Pulmonary artery endothelial cell (primary cell): Measurements from ENCODE around the gene PYM1. TPM values are rescaled to one million over a fixed set of nuclear protein-coding genes. Genes with fewer than 3 reads are reported as not detected.
A peak's percentile ranks its signal among the peaks of the same experiment; 100 is the strongest.
"Not testable (repeated sequence)": the region's sequence is repeated elsewhere in the genome, so short reads cannot be mapped to it uniquely, and the experiment has no call there.

Source experiments
- DNase-seq: peaks from one replicate; pipeline ENCODE4 v3.0.0-alpha.2; 2011; ENCODE audit warnings: low read depth, low spot score
- total RNA-seq: library from RNA; depleted of rRNA; stranded (reverse); fragments of >200 nt; gene quantifications from 2 replicates; pipeline ENCODE4 v1.2.3, GENCODE V29; 2014

PYM1 gene
- total RNA-seq, 1 donor from 2014 or later, result 32.0 TPM

DNA sequence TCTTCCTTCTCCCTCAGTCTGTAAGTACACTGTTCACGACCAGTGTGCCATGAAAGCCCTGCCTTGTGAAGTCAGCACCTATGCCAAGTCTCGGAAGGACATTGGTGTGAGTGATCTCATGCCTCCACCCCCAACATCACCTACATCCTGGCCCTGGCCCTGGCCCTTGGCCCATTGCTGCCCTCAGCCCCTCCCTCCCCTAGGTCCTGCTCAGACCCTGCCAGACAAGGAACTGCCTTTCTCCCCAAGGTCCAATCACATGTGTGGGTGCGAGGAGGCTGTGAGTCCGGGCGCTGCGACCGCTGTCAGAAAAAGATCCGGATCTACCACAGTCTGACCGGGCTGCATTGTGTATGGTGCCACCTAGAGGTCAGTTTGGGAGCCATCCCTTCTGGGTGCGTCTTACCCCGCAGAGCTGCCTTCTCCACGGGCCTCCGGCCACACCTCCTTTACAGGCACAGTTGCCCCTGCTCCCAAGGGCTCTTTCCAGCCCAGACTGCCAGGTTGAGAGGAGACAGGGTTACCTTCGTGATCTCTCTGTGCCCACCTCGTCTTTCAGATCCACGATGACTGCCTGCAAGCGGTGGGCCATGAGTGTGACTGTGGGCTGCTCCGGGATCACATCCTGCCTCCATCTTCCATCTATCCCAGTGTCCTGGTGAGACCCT is 12.5 kb upstream of the PYM1 start:
- no peak for DNase-seq

DNA sequence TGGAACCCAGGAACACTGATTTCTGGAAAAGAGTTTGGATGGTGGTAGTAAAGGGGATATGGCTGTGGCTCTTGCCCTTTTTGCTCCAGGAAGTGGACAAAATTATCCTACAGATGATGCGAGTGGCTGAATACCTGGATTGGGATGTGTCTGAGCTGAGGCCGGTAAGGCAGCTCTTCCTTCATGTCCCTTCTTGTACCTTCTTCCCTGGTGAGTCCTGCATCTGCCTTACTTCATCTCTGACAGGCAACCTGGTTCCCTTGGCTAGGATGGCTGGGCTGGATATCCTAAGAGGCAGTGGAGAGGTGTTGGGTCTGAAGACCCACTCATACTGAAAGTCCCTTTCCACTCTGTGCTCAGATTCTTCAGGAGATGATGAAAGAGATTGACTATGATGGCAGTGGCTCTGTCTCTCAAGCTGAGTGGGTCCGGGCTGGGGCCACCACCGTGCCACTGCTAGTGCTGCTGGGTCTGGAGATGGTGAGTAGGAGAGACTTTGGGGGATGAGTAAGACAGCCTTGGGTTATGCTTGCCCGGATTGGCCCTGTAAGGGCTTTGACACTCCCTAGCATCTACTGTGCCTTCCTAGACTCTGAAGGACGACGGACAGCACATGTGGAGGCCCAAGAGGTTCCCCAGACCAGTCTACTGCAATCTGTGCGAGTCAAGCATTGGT is 11.3 kb upstream of the PYM1 start:
- no peak for DNase-seq

DNA sequence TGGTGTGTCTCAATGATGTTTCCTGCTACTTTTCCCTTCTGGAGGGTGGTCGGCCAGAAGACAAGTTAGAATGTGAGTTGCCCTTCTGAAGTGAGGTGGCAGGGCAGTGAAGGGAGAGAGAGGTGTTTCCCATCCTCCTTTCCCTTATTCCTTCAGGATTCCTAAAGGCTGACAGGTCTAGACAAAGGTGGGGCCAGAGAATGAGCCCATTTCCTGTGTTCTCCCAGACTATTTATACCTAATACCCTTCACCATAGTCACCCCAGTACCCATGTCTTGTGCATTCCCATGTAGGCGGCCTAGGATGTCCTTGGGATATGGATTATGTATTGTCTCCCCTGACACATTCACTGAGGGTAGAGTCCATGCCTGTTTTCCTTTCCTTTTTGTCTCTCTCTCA is 10.3 kb upstream of the PYM1 start:
- DNase-seq, result no peak

DNA sequence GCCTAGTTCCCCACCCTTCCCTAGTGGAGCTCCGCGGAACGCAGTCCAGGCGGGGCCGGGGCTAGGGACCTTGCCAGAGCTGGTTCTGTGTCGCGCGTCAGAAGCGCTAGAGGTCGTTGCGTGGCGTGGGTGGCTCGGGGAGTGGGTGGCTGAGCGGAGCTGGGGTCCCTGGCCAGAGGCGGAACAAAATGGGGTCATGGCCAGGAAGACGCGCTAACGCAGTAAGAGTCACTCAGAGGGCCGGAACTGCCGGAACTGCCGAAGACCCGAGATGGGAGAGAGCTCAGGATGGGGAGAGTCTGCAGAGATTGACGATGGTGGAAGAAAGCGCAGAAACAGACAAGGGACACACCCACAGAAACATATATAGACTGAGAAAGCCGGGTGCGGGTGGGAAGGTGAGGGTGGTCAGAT is 8.1 kb upstream of the PYM1 start:
- DNase-seq, result no peak

DNA sequence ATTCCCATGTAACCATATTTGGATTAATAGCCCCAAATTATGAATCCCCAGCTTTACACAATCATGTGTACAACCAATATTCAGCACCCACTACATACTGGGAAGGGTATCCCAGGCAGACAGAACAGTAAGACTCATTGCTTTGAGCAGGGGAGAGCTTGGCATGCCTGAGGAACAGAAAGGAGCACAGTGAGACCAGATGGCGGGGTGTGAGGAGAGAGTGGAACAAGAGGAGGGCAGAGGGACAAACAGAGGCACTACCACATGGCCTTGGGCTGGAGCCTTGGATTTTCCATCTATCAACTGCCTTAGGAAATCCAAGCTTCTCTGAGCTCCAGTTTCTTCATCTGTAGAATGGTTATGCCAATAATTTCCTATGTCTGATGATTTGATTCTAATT is 7.1 kb upstream of the PYM1 start:
- DNase-seq, result no peak

DNA sequence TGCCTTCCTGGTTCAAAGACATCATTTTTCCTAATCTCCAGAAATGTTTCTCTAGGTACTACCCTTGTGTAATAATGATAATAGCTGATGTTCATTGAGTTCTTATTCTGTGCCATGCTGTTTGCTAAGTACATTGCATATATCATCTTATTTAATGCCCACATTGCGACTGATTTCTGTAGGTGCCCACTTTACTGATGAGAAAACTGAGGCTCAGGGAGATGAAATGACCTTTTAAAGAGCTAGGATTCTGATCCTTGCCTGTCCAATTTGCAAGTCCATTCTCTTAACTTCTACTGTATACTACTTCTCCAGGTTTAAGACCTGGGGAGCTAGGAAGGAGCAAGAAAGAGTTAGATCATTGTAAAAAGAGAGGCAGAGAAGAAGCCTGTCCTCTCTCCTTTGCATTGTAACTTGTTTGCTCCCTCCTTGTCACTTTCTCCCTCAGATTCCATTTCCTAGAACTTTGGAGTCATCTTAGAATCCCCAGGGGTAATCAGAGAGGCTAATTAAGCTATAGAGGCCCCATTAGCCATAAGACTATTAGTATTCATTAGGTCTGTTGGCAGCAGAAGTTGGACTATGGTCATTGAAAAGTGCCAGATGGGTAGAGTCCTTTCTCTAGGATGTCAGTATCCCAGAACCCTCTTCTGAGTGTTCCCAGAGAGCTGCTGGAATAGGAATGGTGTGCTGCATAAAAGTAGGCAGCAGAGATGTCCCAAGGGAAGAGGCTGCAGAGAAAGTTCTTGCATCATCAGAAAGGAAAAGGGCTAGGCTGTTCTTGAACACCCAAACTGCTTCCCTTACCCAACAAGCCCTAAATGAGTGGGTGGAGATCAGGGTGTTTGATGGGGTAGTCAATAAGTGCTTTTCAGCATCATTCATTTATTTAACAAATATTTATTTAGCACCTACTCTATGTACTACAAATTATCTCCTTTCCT is 6.4 kb upstream of the PYM1 start:
- no peak for DNase-seq

DNA sequence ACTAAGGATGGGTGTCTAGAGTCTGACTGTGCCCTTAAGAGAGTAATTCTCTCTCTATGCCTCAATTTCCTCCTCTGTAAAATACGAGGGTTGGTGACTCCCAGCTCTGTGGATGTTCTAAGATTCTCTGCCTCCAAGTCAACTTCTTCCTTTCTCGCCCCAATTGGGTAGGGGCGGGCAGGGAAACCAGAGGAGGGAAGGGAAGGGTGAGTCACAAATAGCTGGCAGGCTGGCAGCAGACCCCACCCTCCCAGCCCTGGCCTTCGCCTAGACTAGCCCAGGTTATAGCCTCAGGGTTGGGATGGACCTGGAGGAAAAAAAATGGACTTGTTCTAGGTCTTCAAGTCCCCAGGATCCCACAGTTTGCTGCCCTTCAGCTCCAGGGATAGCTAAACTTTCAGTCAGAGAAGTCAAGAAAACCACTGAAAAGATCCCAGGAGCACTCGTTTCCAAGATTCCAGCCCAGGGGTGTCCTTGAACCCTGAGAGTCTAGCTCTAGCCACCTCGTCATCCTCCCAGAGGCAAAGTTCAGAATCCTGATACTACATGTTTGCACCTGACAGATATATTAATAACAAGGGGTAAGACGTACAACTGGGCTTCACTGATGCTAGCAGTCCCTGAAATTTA is 5.6 kb upstream of the PYM1 start:
- DNase-seq, result no peak

DNA sequence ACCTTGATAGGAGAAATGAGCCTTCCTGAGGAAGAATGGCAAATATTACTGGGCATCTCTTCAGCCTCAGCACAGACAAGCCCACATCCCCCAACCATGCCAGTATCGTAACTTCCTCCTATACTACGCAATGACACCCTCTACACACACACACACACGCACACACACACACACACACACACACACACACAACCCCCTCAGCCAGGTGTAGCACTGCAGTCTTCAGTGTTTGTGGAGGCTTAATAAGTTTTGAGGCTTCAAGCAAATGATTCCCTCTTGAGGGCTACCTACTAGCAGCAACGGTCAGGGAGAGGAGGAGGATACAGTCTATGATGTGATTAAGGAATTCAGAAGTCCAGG is 4.8 kb upstream of the PYM1 start:
- DNase-seq, result no peak

DNA sequence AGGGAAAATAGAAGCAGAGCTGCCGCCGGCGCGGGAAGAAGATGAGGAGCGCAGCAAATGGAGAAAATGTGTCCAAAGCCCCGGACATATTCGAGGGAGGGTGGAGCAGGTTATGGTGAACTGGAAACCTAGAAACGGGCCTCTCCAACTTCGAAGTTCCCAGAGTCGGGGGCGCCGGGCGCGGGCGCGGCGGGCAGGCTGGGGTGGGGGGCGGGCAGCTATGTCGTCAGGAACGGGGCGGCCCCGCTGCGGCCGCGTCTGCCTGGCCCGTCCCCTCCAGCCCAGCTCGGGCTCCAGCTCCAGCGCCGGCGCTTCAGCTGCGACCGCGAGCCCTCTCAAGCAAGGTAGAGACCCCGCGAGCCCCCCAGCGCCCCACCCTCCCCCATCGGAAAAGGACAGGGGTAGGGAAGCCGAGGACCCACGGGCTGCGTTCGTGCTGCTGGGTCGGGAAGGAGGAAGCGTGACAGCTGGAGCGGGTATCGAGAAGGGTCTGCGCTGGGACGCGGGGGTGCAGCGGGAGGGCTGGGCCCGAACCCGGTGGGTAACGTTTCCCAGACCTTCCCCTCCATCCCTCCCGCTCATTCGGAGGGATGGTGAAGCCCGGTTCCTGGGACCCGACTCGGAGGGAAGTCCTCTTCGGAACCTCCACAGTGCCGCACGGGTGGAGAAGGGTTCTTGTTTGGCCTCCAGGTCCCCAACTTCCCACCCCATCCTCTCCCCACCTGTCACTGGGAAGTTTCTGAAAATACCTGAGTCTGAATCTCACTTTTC is 4.3 kb upstream of the PYM1 start:
- no peak for DNase-seq

DNA sequence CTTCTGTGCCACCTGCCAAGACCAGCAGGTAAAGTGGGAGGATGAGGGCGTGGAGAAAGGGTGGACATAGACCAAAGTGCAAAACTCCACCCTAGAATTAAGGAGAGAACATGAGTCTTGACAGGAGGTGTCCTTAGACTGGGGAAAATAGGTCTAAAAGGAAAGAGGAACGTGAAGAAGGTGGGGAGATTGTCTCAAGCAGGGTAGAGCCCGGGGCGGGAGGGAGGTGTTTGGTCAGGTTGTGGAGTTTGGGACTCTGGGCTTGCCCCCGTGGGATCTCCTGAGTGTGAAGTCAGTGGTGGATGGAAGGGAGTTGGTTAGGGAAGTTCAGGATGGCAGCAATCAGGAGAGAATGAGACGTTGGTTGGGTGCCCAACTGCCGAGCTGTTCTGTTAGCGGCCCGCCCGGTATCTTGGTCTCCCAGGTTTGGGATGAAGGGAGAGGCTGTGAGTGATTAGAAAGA is 3.7 kb upstream of the PYM1 start:
- DNase-seq, result no peak

DNA sequence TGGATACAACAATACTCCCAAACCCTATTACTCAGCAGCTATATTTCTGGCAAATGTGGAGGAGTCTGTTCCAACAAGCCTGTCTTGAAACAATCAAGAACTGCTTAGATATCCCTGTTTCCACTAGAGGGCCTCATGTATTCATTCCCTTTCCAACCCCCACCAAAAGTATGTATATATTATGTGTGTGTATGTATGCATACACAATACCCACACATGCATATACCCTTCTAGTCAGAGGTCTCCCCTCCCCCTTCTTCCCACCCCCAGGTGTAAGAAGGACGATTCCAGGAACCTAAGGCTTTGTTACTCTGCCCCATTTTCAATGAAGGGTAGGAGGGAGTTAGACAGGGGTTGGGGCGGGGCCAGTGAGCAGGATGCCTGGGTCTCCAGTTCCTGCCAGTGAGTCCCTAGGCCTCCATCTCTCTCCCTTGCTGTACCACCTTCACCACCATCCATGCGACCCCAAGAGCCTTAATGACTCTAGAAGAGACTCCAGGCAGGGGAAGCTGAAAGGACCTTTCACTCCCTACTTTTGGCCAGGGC is 3.1 kb upstream of the PYM1 start, which contains the start of gene DGKA:
TSS of gene DGKA (plus strand) at position 392 of the 546 bp plus-strand sequence. CDS start 5,342 bp downstream, outside the sequence.
- no peak for DNase-seq

DNA sequence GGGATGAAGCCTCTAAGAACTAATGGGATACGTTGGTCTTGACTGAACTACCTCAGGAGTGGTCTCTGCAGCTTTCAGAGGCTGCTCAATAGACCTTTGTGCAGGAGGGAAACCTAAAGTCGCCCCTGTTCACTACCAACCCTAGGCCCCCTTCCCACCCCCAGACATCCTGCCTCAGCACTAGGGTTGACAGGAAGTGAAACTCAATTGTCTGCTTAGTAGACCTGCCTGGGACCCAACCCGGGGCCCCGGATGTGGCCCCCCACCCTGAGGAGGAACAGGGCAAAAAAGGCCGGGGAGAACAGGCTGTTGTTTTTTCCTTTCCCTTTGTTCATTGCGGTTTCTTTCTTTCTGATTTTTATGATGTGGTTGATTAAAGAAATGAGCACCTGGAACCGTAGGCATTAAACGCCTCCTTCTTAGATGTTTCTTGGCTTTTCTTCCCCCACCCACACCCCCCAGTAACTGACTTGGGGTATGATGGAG is 1.7 kb upstream of the PYM1 start:
- DNase-seq, result no peak

DNA sequence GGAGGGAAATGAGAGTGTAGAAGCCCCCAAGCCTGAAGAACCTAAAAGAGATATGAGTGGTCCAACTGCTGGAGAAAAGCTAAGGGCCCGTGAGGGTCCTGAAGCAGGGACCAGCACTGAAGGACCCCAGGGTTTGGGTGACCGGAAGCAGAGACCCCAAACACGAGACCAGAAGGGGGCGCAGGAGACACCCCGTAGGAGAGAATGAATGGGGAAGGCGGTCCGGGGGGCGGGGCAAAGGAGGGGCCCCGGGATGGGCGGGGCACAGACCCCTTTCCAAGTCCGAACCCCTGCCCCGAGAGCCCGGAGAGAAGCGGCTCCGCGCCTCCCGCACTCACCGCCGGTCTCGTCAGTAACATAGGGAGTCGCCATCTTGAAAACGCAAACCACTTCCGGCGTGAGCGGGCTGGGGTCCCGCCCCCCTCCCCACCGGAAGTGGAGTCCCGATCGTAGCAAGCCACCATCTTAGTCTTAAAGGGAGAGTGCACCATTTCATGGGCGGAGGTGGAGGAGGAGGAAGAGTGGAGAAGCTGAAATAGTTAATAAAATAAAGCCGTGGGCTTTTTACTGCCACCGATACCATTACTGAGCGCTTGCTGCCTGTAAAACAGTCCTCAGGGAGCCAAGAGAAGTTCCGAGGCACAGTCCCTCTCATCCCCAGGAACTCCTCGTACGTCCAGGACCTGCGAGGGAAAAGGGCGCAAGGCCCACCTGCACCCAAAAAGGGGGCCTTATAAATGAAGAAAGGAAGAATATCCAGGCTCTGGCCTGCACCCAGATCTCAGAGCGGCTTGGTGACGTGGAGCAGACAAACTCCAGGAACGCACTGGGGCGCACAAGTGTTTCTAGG is 731 bp downstream of the PYM1 start:
- DNase-seq, result peak; percentile 67

DNA sequence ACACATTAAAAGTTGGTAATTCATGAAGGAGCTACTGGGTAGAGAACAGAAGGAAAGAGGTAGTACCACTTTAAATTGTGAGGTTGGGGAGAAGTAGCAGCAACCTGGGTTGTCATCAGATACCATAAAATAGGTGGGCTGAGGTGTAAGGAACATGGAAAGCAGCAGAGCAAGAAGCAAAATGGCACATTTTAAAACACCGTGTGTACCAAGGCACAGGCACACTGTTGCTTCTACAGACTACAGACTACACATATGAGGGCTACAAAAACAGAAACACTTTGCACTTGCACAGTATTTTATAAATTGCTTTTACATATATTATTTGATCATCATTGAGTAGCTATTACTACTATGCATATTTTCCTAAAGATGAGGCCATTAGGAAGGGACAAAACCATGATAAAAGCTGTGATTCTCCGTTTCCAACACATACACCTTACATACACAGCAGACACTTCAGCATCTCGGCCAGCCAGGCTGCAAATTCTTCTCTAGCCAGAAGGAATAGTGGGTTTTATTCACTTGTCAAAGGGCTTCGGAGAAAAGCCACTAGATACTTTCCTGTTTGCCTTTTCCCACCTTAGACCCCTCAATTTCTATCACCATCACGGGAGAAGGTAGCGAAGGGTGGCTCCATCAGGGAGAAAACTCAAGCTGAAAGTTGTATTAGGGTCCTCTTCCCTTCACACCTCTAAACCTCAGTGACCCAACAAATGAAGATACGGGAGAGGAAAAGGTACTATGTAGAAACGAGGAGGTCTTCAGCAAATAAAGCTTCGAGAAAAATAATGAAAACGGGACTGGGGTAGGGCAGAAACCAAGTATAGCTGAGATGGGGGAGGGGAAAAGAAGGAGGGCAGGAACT is 1.6 kb downstream of the PYM1 start:
- no peak for DNase-seq

DNA sequence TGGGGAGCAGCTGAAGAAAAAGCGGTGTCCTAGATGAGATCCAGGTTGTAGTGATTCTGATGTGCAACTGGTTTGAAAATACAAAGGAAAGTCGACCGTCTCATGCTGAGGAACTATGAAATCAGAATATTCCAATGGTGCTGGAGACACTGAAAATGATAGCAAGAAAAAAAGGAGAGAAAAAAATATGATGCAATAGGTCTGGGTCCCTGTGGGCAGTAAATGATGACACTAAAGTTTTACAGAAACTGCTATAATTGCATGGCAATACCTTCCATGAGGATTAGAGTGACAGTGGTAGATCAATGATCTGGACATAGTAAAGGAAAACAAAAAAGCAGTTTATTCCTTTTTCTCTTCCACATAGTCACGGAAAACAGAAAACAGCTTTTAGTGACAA is 2.3 kb downstream of the PYM1 start:
- DNase-seq, result no peak

DNA sequence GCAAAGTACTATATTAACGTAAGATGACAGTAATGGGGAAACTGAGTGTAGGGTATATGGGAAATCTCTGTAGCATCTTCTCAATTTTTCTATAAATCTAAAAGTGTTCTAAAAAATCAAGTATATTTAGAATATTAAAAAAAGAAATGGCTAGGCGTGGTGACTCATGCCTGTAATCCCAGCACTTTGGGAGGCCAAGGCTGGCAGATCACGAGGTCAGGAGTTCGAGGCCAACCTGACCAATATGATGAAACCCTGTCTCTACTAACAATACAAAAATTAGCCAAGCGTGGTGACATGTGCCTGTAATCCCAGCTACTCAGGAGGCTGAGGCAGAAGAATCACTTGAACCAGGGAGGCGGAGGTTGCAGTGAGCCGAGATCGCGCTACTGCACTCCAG is 4.0 kb downstream of the PYM1 start:
- not testable (repeated sequence) for DNase-seq

DNA sequence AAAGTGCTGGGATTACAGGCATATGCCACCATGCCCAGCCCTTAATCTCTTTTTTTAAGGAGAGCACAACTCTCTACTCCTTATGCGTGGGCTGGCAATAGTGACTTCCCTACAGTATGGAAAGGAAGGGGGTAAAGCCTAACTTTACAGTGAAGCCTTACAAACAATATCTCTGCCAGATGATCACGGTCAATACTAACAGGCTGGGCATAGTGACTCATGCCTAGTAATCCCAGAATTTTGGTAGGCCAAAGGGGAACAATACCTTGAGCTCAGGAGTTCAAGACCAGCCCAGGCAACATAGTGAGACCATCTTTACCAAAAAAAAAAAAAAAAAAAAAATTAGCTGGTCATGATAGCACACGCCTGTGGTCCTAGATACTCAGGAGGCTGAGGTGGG is 5.6 kb downstream of the PYM1 start:
- DNase-seq, result no peak

DNA sequence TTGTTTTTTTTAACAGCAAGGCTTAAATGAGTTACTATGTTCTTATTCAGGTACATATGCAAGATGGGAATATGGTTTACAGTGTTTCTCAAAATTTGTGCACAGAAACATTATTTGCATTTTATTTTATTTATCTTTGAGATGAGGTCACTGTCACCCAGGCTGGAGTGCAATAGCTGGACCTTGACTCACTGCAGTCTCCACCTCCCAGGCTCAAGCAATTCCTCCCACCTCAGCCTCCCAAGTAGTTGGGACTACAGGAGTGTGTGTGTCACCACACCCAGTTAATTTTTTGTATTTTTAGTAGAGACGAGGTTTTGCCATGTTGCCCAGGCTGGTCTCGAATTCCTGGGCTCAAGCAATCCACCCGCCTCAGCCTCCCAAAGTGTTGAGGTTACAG is 8.7 kb downstream of the PYM1 start:
- DNase-seq, result not testable (repeated sequence)

DNA sequence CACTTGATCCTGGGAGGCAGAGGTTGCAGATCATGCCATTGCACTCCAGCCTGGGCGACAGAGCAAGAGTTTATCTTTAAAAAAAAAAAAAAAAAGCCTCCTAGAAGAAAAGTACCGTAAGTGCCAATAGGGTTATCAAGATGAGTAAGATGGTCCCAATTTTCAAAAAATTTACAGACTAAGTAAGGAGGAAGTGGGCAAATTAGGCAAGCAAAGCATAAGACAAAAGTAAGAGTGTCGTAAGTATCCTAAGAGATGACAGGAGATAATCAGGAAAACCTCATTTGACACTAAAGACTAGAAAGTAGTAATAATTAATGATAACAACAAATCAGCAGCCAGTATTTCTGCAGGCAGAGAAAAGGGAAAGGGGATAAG is 12.2 kb downstream of the PYM1 start:
- DNase-seq, result no peak
